T-cell (primary cell): Measurements from ENCODE around the gene DPY30. TPM values are rescaled to one million over a fixed set of nuclear protein-coding genes. Genes with fewer than 3 reads are reported as not detected.

ENCODE experiments used
- ATAC-seq, 4 experiments: fragments of 200-7000 bp in 3 of 4; fragments of 150-1000 bp in 1 of 4; cut with Tn5 transposase; replicated peaks in 1 of 4; 1 replicate in 3 of 4; 2 replicates in 1 of 4; pipeline ENCODE4 v1.10.0; 2021; ENCODE audit warnings: moderate library complexity in 3 of 4, mild to moderate bottlenecking in 2 of 4, moderate number of reproducible peaks in 1 of 4
- CTCF ChIA-PET, 2 donors: fragments of 300-600 bp; sonication (Branson Sonifier 250); formaldehyde crosslinking; loops; one replicate each; lab custom pipeline; 2022; ENCODE audit warnings: antibody characterized with exemption in 2 of 2; lab: Charles Lee
- POLR2A ChIA-PET, 2 donors: fragments of 300-600 bp; sonication (Branson Sonifier 250); formaldehyde crosslinking; loops; one replicate each; lab custom pipeline; 2022; ENCODE audit warnings: antibody characterized with exemption in 2 of 2; lab: Charles Lee
- DNase-seq, 35 experiments: peaks; one replicate each; pipeline versions ENCODE4 v3.0.0 to v3.0.0-alpha.2; 2013 to 2023
- H3K27ac ChIP-seq: one replicate; pipeline ENCODE4 v1.5.1; 2013; ENCODE audit warnings: low read length
- H3K27me3 ChIP-seq, 2 experiments: replicated peaks in 1 of 2; 1 replicate in 1 of 2; 2 replicates in 1 of 2; pipeline versions ENCODE4 v1.6.1 to v1.7.0; 2013; ENCODE audit warnings: low read length in 1 of 2, mixed read lengths in 1 of 2; ENCODE audit not compliant: control insufficient read depth in 2 of 2, insufficient read depth in 2 of 2; ENCODE audit errors: extremely low read depth in 1 of 2
- H3K36me3 ChIP-seq, 2 donors: 1 replicate in 1 of 2; 2 replicates in 1 of 2; pipeline versions ENCODE4 v1.6.1 to v1.7.0; 2013; ENCODE audit warnings: low read length in 1 of 2; ENCODE audit not compliant: control insufficient read depth in 2 of 2, insufficient read depth in 1 of 2; ENCODE audit errors: extremely low read depth in 1 of 2
- H3K4me1 ChIP-seq, 2 experiments: 1 replicate in 1 of 2; 2 replicates in 1 of 2; pipeline versions ENCODE4 v1.6.1 to v1.7.0; 2013; ENCODE audit warnings: low read length in 2 of 2, mixed read lengths in 1 of 2; ENCODE audit not compliant: insufficient read depth in 2 of 2, control insufficient read depth in 1 of 2; ENCODE audit errors: extremely low read depth in 1 of 2
- H3K4me3 ChIP-seq, 2 donors: 1 replicate in 1 of 2; 2 replicates in 1 of 2; pipeline versions ENCODE4 v1.5.1 to v1.7.0; 2013; ENCODE audit warnings: mild to moderate bottlenecking in 2 of 2, low read length in 1 of 2, moderate library complexity in 1 of 2; ENCODE audit not compliant: control insufficient read depth in 1 of 2; ENCODE audit errors: extremely low read depth in 1 of 2
- H3K9me3 ChIP-seq: 2 replicates; pipeline ENCODE4 v1.7.0; 2013
- H3K27ac Mint-ChIP-seq, 2 donors: one replicate each; pipeline ENCODE4 v1.8.0; 2020 to 2021; ENCODE audit warnings: mild to moderate bottlenecking in 2 of 2, mixed read lengths in 2 of 2
- H3K27me3 Mint-ChIP-seq, 2 donors: one replicate each; pipeline ENCODE4 v1.8.0; 2021 to 2022; ENCODE audit warnings: mixed read lengths in 2 of 2
- H3K36me3 Mint-ChIP-seq: one replicate; pipeline ENCODE4 v1.8.0; 2021; ENCODE audit warnings: mixed read lengths
- H3K4me1 Mint-ChIP-seq, 3 donors: one replicate each; pipeline ENCODE4 v1.8.0; 2020 to 2022; ENCODE audit warnings: mixed read lengths in 3 of 3, mild to moderate bottlenecking in 1 of 3
- H3K4me3 Mint-ChIP-seq, 3 donors: one replicate each; pipeline ENCODE4 v1.8.0; 2020 to 2022; ENCODE audit warnings: mild to moderate bottlenecking in 3 of 3, mixed read lengths in 3 of 3, moderate library complexity in 3 of 3
- H3K9me3 Mint-ChIP-seq, 3 donors: one replicate each; pipeline ENCODE4 v1.8.0; 2020 to 2022; ENCODE audit warnings: mixed read lengths in 3 of 3
- WGBS: methylation state at CpG from one replicate; pipeline ENCODE4 v1.1.5; 2013; ENCODE audit warnings: missing lambda C conversion rate; ENCODE audit not compliant: insufficient coverage; 5-methylcytosine and 5-hydroxymethylcytosine counted together
- total RNA-seq, 35 experiments: library from RNA in 6 of 35; stranded (reverse) in 6 of 35; fragments of 120-200 nt in 1 of 35; gene quantifications; one replicate each; pipeline versions ENCODE4 v1.2.1 to v1.2.4 and lab custom pipeline; 2013 to 2026

The DPY30 gene
- total RNA-seq, 5 donors from 2014 or later (not counting 1 experiment from before 2014, with no cell fraction given): 30.3 to 54.1 (median 45.6) TPM

DNA sequence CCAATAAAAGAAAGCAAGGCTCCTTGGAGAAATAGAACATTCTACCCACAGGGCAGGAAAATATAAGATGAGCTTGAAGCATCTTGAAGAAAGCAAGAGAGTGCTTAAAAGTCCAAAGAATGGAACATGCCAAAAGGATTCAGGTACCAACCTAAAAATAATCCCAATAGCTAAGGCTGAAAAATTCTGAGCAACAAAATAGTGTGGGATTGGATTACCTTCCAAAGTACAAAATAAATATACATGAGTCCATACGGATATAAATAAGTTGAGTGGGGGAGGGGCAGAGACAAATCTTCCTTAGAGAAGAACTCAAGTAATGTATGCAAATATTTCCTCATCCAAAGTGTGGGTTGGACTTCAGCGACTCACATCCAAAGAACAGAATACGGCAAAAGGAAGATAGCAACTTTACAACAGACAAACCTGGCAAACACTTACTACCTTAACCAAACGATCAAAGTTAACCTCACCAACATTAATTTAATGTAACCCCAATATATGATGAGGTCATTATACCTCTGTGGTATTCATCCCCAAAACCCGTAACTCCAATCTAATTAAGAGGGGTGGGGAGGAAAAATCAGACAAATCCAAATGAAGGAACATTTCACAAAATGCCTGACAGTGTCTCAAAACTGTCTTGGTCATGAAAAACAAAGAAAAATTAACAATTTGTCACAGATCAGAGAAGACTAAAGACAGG lies 55.7 kb downstream of the DPY30 start:
- Mint-ChIP-seq H3K36me3 (peaks cover 8% of the 10 kb centered on the region), H3K4me3 (no peak overlapping the region), H3K4me1 (peaks cover 38 to 49% (median 42%) of the 10 kb centered on the region in 3 donors), H3K9me3 (no peaks in the 10 kb centered on the region), H3K27me3 (no peaks in the 10 kb centered on the region), H3K27ac (no peak overlapping the region)
- POLR2A ChIA-PET: no interaction called here
- ATAC-seq (no peak), DNase-seq (no peak)
- no peak overlapping the region for H3K27ac ChIP-seq
- H3K36me3 ChIP-seq: no peaks in the 10 kb centered on the region
- WGBS: no CpG with 5 or more reads among the region's 5 CpGs
- no peak overlapping the region for H3K4me3 ChIP-seq
- no peaks in the 10 kb centered on the region for H3K27me3 ChIP-seq
- CTCF ChIA-PET: no interaction called here
- H3K9me3 ChIP-seq: no peaks in the 10 kb centered on the region
- H3K4me1 ChIP-seq: peaks cover 7 to 9% of the 10 kb centered on the region in 2 experiments

DNA sequence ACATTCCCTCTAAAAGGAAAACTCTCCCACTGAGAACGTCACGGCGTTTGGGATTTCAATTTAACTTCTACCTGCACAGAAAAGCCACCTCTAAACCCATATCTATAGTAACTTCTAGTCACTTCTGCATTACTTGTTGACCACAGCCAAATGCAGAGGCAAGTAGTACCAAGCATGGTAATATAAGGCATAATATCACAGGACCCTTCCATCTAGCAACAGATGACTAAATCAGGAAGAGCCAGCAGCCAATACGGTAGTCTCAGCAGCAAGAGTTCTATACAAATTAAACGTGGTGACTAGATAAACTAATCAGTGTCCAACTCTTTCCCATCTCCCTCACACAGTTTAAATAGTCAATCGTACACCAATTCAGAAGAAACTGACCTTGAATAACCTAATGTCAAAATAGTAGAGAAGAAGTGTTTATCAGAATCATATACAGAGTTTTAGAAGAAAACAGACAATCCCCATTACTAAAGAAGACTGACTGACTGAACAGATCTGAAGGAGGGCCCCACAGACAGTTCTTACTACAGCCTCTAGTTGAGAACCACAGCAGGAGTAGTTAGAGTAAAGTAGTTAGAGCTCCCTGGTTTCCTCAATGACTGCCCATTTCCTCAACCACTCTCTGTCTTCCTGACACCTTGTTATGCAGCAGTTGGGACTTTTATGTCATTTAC lies 58.8 kb downstream of the DPY30 start:
- peak in 9 of 35 experiments; percentile 2 to 36 (median 8) for DNase-seq
- ChIA-PET CTCF (interaction anchor here in 1 of 2 donors (0.6 kb wide), 1 partner anchor 13 kb away, joined by 4 read pairs; no protein-coding TSS in a partner anchor), POLR2A (interaction anchor here in 1 of 2 donors (0.6 kb wide), 1 partner anchor 33 kb away, joined by 6 read pairs; no protein-coding TSS in a partner anchor)
- H3K4me3 Mint-ChIP-seq: peak overlapping the region in 1 of 3 donors; percentile 1
- H3K27me3 ChIP-seq: no peaks in the 10 kb centered on the region
- peaks cover 7 to 9% of the 10 kb centered on the region in 2 experiments for H3K4me1 ChIP-seq
- peak overlapping the region; percentile 50 to 66 for H3K27ac Mint-ChIP-seq
- H3K9me3 ChIP-seq: no peaks in the 10 kb centered on the region
- no peaks in the 10 kb centered on the region for H3K27me3 Mint-ChIP-seq
- H3K4me1 Mint-ChIP-seq: peaks cover 38 to 44% (median 42%) of the 10 kb centered on the region in 3 donors
- 85% methylated on average over 4 of the region's 6 CpGs for WGBS
- H3K9me3 Mint-ChIP-seq: no peaks in the 10 kb centered on the region
- H3K4me3 ChIP-seq: no peak overlapping the region
- H3K27ac ChIP-seq: peak overlapping the region; percentile 1
- H3K36me3 Mint-ChIP-seq: peaks cover 10% of the 10 kb centered on the region
- ATAC-seq: peak; percentile 78 to 91 (median 84)
- no peaks in the 10 kb centered on the region for H3K36me3 ChIP-seq

DNA sequence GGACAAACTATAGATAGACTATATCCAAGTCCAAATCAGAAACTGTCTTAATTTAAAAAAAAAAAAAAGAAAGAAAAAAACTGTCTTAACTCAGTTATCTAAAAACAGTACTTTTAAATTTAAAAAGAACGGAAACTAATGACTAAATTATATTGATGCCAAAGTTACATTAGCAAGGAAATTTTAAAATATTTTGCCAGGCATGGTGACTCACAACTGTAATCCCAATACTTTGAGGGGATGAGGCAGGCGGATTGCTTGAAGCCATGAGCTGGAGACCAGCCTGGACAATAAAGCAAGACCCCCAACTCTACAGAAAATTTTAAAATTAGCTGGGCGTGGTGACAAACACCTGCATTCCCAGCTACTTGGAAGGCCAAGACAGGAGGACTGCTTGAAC lies 59.6 kb downstream of the DPY30 start:
- Histone ChIP-seq H3K27ac (no peak overlapping the region), H3K9me3 (no peaks in the 10 kb centered on the region), H3K27me3 (no peaks in the 10 kb centered on the region), H3K4me3 (no peak overlapping the region), H3K36me3 (no peaks in the 10 kb centered on the region), H3K4me1 (peaks cover 7 to 9% of the 10 kb centered on the region in 2 experiments)
- Mint-ChIP-seq H3K9me3 (no peaks in the 10 kb centered on the region), H3K36me3 (peaks cover 10% of the 10 kb centered on the region), H3K4me3 (no peak overlapping the region), H3K4me1 (peaks cover 35 to 49% (median 44%) of the 10 kb centered on the region in 3 donors), H3K27ac (no peak overlapping the region), H3K27me3 (no peaks in the 10 kb centered on the region)
- POLR2A ChIA-PET: interaction anchor here in 1 of 2 donors (0.5 kb wide), 1 partner anchor 11 kb away, joined by 6 read pairs; no protein-coding TSS in a partner anchor
- 100% methylated on average over 1 of the region's 3 CpGs for WGBS
- CTCF ChIA-PET: interaction anchor here in 1 of 2 donors (1.1 kb wide), 1 partner anchor 74 kb away, joined by 3 read pairs; no protein-coding TSS in a partner anchor
- ATAC-seq: no peak
- DNase-seq: no peak

DNA sequence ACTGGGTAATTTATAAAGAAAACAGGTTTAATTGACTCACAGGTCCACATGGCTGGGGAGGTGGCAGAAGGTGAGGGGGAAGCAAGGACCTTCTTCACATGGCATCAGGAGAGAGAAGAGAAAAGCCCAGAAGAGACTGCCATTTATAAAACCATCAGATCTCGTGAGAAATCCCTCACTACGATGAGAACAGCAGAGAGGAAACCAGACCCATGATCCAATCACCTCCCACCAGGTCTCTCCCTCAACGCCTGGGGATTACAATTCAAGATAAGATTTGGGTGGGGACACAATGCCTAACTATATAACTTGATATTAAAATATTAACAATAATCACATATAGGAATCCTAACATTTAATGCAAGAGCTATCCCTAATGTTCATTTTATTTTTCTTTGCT lies 60.6 kb downstream of the DPY30 start:
- Histone ChIP-seq H3K9me3 (no peaks in the 10 kb centered on the region), H3K27ac (no peak overlapping the region), H3K4me1 (peaks cover 7 to 9% of the 10 kb centered on the region in 2 experiments), H3K36me3 (no peaks in the 10 kb centered on the region), H3K27me3 (no peaks in the 10 kb centered on the region), H3K4me3 (no peak overlapping the region)
- ATAC-seq: no peak
- Mint-ChIP-seq H3K36me3 (peaks cover 7% of the 10 kb centered on the region), H3K27me3 (no peaks in the 10 kb centered on the region), H3K4me3 (no peak overlapping the region), H3K27ac (no peak overlapping the region), H3K4me1 (peaks cover 35 to 48% (median 45%) of the 10 kb centered on the region in 3 donors), H3K9me3 (no peaks in the 10 kb centered on the region)
- POLR2A ChIA-PET: no interaction called here
- DNase-seq: no peak
- WGBS: no CpG with 5 or more reads among the region's 3 CpGs
- CTCF ChIA-PET: interaction anchor here in 1 of 2 donors (1.1 kb wide), 1 partner anchor 75 kb away, joined by 3 read pairs; no protein-coding TSS in a partner anchor

DNA sequence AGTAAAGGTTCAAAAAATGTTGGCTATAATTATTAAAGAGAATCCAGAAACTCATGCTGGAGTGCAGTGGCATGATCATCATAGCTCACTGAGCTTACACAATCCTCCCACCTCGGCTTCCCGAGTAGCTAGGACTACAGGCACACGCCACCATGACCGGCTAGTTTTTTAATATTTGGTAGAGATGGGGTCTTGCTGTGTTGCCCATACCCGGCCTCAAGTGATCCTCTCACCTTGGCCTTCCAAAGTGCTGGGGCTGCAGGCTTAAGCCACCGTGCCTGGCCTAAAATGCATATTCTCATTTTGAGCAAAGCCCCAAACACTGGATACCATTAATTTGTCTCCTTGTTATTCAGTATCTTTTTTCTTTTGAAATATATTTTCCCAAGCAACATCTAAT lies 61.2 kb downstream of the DPY30 start:
- Histone ChIP-seq H3K4me1 (peaks cover 7 to 9% of the 10 kb centered on the region in 2 experiments), H3K9me3 (no peaks in the 10 kb centered on the region), H3K27me3 (no peaks in the 10 kb centered on the region), H3K27ac (no peak overlapping the region), H3K4me3 (no peak overlapping the region), H3K36me3 (no peaks in the 10 kb centered on the region)
- WGBS: 100% methylated on average over 2 of the region's 6 CpGs
- CTCF ChIA-PET: no interaction called here
- Mint-ChIP-seq H3K4me1 (peaks cover 35 to 47% (median 44%) of the 10 kb centered on the region in 3 donors), H3K9me3 (no peaks in the 10 kb centered on the region), H3K27ac (no peak overlapping the region), H3K27me3 (no peaks in the 10 kb centered on the region), H3K4me3 (no peak overlapping the region), H3K36me3 (peaks cover 3% of the 10 kb centered on the region)
- no peak for DNase-seq
- POLR2A ChIA-PET: no interaction called here
- ATAC-seq: no peak
